T-helper 2 cell (primary cell): ENCODE measurements around the gene NRDC.

Experiments
- DNase-seq, 5 experiments: peaks; one replicate each; pipeline versions ENCODE4 v3.0.0 to v3.0.0-alpha.2; 2012 to 2022

Gene NRDC

DNA sequence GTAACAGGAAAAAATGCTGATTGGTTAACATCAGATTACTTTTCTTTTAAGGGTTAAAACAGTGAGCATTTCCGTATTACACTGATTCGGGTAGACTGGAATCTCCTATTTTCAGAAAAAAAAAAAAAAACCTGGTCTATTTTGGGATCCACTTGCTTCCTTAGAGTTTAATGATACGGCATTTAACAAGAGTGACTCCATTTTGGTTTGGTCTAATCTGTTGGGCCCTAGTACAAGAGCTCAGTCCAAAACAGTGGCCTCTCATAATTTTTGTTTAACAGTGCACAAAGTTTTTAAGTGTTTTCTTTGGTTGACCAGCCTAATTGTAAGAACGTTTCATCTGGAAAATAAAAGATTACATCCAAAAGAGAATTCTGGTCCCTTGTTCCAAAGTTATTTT lies 120.2 kb downstream of the NRDC start:
- DNase-seq: no peak

DNA sequence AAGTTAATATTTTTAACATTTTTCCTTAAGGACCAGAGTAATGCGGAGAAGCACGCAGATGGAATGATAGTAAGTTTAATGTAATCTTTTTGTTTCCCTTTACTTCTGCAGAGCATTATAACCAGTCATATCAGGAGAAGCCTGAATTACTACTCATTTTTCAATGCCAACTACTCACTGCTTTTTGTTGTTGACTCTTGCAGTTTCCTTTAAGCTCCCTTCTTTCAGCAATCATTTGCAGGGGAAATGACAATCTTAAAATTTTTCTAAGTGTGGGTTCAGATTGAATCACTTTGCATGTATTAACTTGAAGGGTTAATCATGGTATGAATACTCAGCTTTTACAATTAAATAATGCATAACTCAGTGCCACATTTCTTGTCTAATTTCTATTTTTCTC lies 122.2 kb downstream of the NRDC start:
- DNase-seq: peak in 1 of 5 experiments; percentile 44

DNA sequence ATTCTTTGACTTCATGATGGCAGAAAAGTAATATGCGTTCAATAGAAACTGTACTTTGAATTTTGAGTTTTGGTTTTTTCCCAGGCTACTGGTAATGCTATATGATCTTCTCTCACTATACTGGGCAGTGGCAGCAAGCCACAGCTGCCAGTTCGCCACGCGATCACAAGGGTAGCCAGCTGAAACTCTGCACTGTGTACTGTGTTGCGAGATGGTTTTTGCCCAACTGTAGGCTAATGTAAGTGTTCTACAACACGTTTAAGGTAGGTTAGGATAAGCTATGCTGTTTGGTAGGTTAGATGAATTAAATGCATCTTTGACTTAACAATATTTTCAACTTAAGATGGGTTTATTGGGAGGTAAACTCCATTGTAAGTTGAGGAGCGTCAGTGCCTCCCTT lies 123.1 kb downstream of the NRDC start:
- no peak for DNase-seq

DNA sequence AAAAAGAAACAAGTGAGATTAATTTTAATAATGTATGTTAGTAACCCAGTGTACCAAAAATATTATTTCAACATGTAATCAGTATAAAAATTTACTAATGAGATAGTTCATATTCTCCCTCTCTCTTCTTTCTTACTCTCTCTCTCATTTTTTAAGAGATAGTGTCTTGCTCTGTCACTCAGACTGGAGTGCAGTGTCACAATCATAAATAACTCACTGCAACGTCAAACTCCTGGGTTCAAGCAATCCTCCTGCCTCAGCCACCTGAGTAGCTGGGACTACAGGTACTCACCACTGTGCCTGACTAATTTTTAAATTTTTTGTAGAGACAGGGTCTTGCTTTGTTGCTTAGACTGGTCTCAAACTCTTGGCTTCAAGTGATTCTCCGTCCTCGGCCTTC lies 123.9 kb downstream of the NRDC start:
- DNase-seq: no peak

DNA sequence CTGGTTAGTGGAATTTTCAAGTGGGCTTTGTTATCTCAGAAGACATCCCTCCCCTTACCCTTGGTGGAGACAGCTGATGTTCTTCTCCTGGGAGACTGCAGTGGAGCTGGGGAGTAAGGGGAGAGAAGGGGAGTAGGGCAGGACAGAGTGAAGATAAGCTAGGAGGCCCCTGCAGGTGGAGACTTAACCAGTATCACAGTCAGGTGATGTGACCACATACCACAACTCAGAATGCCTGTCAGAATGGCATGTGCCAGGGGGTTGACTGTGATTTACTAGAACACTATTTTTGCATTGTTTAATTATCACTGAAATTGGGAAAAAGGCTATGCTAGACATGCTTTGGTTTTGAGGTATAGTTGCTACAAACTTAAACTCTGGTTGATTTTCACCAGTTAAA lies 124.6 kb downstream of the NRDC start:
- peak in 1 of 5 experiments; percentile 53 for DNase-seq

DNA sequence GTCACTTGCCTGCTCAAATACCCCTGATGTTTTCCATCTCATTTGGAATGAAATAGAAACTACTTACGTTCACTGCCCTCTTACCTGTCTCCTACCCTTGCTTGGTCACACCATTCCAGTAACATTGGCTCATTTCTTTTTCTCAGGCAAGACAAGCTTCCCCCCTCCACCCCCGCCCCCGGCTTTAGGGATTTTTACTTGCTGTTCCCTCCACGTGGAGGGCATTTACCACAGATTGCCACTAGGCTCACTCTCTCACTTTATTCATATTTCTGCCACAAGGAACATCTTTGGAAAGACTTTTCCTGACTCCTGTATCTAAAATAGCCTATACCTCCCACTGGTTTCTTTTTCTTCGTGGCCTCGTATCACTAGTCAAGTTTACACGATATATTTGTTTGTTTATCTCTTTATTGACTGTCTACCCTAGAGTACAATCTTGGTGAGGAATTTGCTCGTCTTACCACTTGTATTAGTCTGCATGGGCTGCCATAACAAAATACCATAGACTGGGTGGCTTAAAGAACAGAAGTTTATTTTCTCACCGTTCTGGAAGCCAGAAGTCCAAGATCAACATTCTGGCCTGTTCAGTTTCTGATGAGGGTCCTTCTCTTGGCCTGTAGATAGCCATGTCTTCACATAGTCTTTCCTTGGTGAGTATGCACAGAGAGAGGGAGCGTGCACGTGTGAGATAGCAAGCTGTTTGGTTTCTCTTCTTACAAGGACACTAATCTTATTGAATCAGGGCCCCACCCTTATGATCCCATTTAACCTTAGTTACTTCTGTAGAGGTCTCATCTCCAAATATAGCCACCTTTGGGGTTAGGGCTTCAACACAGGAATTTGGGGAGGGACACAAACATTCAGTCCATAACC lies 126.2 kb downstream of the NRDC start:
- DNase-seq: no peak

DNA sequence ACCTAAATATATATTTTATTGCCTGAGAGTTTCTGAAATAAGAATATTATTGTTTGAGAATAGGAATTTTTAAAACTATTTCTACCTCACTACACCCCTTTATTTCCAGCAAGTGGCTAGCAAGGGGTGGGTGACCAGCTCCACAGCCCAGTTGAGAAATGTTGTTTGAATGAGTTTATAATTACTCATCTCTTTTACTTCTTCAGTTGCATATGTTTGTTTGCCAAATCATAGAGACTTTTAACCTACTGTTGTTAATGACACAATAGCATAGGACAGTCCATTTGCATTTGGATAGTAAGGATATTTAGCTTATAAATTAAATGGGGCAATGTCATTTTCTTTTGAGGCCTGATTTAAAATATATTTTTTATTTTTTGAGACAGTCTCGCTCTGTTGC lies 127.8 kb downstream of the NRDC start:
- DNase-seq: no peak

DNA sequence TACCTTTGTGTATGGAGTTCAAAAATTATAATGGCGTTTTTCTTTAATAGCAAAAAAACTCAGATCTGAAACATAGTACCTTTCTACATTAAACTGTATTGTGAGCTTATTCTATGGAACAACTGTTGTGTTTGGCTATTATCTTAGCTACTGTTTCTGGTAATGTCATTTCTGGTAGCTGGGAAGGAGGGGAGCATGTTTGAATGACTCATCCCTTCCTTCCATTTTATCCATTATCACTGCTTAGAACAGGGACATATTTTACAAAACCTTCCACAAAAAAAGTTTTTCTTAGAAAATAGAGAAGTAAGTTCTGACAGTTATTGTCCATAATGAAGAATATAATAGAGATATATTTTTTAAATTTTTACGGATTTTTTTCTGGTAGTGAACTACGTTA lies 128.3 kb downstream of the NRDC start:
- DNase-seq: no peak

DNA sequence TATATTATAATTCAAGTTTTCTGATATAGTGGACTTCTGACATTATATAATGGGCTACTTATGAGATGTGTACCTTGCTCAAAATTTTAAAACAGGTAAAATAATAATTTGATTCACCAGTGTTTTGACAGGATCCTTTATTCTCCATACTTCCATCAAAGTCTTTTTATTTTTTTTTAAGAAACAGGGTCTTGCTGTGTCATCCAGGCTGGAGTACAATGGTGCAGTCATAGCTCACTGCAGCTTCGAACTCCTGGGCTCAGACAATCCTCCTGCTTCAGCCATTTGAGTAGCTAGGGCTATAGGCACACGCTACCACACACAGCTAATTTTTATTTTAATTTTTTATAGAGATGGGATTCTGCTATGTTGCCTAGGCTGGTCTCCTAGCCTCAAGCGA lies 129.4 kb downstream of the NRDC start:
- DNase-seq: no peak

DNA sequence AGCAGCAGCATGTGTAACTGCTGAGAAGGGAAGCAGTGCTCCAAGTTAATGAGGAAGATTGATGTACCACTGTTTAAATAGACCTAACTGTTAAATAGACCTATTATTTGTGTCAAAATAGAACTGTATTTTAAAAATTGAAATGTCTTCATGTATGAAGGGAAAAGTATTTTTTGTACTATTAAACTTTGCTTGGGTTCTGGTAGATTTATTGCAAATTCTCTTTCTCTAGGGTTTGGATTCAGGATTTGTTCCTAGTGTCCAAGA lies 133.3 kb downstream of the NRDC start:
- no peak for DNase-seq

DNA sequence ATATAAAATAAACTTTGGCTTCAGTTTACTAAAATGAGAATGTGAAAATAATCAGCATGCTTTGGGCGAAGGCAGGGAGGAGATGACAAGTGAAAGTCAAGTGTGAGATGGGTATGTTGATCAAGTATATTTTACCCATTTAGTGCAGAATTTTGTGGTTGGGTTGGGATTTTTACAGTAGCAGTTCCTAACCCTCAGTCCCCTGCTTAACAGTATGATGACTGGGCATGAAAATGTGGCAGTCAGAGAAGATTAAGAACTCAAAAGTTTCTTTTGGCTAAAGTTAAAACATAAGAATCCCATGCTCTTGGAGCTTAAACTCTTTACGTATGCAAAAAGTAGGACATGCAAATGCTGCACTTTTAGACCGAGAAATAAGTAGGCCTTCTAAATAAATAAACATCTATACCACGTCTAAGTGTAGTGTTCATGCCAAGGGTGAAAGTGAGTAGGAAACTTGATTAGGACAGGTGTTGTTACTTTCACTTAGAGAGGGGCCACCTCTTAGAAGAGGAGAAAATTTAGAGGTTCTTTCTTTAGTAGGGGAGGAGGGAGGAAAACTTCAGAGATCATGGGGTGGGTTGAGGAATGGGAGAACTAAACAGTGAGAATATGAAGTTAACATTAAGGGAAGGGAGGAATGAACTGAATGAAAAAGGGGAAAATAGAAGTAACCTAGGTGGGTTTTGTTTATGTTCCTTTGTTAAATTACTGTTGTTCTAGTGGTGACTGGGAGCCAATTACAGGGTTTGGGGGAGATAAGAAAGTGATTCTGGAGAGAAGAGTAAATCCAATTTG lies 133.8 kb downstream of the NRDC start:
- peak in 1 of 5 experiments; percentile 38 for DNase-seq

DNA sequence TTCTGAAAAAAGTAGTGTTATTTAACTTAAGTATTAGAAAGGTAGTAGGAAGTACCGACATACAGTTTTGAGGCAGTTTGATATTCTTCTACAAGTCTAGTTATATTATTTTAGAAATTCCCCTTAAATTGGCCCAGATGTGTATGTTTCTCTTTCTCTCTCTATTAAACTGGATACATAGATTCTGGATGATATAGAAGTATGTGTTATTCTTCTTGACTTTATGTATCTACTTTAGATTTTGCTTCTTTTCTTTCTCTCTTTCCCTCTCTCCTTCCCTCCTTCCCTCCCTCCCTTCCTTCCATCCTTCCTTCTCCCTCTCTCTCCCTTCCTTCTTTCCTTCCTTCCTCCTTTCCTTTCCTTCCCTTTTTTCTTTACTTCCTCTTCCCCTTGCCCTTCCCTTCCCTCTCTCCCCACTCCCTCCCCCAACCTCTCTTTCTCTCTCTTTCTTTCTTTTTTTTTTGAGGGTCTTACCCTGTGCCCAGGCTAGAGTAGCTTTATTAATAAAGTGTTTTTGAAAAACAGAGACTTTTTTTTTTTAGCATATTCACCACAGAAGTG lies 137.3 kb downstream of the NRDC start:
- DNase-seq: no peak

DNA sequence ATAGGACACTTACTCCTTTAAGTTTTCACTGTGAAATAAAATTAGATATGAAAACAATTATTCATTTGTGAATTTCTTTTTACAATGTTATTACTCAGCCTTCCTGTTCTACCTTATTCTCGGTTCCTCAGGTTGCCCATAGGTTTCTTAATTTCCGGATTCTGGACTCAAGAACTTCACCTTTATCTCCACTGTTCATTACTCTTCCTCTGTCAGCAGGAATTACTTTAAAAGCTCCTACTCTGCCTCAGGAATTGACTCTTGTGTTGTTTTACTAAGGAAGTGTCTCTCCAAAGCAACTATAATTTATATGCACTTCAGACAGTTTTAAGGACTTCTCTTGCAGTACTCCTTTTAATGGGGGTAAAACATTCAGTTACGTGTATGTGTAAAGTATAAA lies 137.9 kb downstream of the NRDC start:
- DNase-seq: peak in 1 of 5 experiments; percentile 43
